Progenitor cell of endocrine pancreas (in vitro differentiated cells): ENCODE results near the gene HSPA6. TPM values are rescaled to one million over a fixed set of nuclear protein-coding genes. Genes with fewer than 3 reads are reported as not detected.
"Not testable (repeated sequence)": the region's sequence is repeated elsewhere in the genome, so short reads cannot be mapped to it uniquely, and the experiment has no call there.

Experiments
- DNase-seq: peaks from one replicate; pipeline ENCODE4 v3.0.0; 2021; ENCODE audit warnings: low spot score; ENCODE audit not compliant: unreplicated experiment
- H3K27ac Mint-ChIP-seq: 2 replicates; pipeline ENCODE4 v1.8.0; 2021; ENCODE audit warnings: mild to moderate bottlenecking, moderate library complexity, mixed read lengths
- H3K27me3 Mint-ChIP-seq: 2 replicates; pipeline ENCODE4 v1.8.0; 2021; ENCODE audit warnings: mixed read lengths
- H3K36me3 Mint-ChIP-seq: 2 replicates; pipeline ENCODE4 v1.8.0; 2022; ENCODE audit warnings: mixed read lengths; ENCODE audit not compliant: insufficient read depth
- H3K4me1 Mint-ChIP-seq: 2 replicates; pipeline ENCODE4 v1.8.0; 2021; ENCODE audit warnings: low read depth, mixed read lengths
- H3K4me3 Mint-ChIP-seq: 2 replicates; pipeline ENCODE4 v1.8.0; 2021; ENCODE audit warnings: low read depth, mild to moderate bottlenecking, moderate library complexity, mixed read lengths
- H3K9me3 Mint-ChIP-seq: 2 replicates; pipeline ENCODE4 v1.8.0; 2021; ENCODE audit warnings: low read depth, mixed read lengths
- total RNA-seq: library from RNA; stranded (reverse); gene quantifications from 2 replicates; pipeline ENCODE4 v1.2.1, GENCODE V29; 2021
- TF ChIP-seq, protein P1 (sequence below): fragments of 200-600 bp; sonication (generic); IDR thresholded peaks from one replicate; pipeline ENCODE4 v1.5.0; 2021; ENCODE audit warnings: antibody characterized with exemption, mild to moderate bottlenecking; ENCODE audit not compliant: unreplicated experiment

The HSPA6 gene
- total RNA-seq, 1 donor from 2014 or later, result not detected

DNA sequence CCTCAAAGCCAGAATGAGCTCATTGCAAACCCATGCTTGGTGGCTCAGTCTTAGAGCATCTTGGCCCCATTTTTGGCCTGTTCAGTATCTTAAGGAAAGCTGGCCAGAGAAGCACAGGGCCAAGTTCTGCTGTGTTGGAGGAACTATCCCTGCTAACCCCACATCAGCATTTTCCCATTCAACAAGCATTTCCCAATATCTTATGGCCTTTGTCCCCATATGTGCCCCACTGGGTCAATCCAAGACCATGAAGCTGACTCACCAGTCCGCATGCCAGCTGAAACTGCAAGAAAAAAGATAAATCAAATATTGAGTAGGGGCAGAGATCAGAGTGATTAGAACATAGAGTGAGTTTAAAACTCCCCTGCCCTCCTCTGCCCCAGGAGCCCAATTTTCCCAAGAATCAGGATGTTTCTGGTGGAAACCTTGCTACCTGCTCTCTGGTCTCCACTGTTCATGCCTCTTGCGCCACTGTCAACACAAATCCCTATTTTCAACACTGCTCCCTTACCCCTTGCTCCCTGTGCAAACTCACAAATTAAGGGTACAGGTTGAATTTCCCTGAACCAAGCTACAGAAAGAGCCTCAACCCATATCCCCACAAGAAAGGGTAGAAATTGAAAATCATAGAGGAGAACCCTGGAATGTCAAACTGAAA is 24.5 kb downstream of the HSPA6 start:
- not testable (repeated sequence) for DNase-seq, H3K9me3 Mint-ChIP-seq, H3K27ac Mint-ChIP-seq, H3K36me3 Mint-ChIP-seq, H3K4me3 Mint-ChIP-seq, H3K4me1 Mint-ChIP-seq
- H3K27me3 Mint-ChIP-seq, result peaks cover 11% of the 10 kb centered on the region

DNA sequence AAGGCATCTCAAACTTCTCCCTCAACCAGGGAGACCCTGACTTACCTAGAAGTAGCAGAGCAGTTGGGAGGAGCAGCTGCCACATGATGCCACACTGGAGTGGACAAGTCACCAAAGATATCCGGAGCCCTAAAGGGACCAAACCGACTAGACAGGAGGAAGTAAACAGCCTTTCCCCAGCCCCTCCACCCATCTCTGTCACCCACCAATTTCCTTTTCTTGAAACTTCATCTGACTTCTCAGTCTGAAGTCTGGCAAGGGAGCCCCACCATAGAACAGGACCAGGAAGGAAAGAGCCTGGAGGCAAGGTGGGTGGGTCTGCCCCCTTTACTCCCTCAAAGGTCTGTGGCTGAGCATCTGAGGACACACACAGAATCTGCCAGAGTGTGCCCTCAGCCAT is 25.3 kb downstream of the HSPA6 start, which contains the start of gene FCGR3A:
FCGR3A (minus strand) TSS at position 167 of the 400 bp plus-strand sequence; CDS start at position 85, 82 bp downstream.
- Mint-ChIP-seq H3K4me1 (no peaks in the 10 kb centered on the region), H3K27ac (no peak within 1 kb of the TSS), H3K4me3 (no peak within 1 kb of the TSS), H3K27me3 (peaks cover 11% of the 10 kb centered on the region), H3K9me3 (no peaks in the 10 kb centered on the region), H3K36me3 (no peaks in the 10 kb centered on the region)
- TF ChIP-seq, protein P1, sequence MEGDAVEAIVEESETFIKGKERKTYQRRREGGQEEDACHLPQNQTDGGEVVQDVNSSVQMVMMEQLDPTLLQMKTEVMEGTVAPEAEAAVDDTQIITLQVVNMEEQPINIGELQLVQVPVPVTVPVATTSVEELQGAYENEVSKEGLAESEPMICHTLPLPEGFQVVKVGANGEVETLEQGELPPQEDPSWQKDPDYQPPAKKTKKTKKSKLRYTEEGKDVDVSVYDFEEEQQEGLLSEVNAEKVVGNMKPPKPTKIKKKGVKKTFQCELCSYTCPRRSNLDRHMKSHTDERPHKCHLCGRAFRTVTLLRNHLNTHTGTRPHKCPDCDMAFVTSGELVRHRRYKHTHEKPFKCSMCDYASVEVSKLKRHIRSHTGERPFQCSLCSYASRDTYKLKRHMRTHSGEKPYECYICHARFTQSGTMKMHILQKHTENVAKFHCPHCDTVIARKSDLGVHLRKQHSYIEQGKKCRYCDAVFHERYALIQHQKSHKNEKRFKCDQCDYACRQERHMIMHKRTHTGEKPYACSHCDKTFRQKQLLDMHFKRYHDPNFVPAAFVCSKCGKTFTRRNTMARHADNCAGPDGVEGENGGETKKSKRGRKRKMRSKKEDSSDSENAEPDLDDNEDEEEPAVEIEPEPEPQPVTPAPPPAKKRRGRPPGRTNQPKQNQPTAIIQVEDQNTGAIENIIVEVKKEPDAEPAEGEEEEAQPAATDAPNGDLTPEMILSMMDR, result no peak
- no peak for DNase-seq

DNA sequence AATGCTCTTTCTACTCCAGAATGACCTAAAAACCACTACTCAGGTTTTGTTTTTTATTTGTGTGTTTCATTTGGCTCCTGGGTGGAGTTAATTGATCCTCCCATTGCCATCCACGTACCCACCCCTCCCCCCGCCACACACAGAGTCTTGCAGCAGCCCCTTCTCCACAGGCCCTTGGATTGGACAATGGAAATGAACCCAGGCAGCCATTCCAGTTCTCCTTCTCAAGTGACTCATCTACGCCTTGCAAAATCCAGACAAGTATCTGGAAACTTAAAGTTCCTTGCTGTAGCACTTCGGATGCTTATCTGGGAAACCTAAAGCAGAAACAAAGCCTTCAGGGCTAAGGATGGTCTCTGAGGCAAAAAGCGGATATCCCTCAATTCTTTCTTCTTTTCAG is 26.6 kb downstream of the HSPA6 start:
- not testable (repeated sequence) for H3K27ac Mint-ChIP-seq

DNA sequence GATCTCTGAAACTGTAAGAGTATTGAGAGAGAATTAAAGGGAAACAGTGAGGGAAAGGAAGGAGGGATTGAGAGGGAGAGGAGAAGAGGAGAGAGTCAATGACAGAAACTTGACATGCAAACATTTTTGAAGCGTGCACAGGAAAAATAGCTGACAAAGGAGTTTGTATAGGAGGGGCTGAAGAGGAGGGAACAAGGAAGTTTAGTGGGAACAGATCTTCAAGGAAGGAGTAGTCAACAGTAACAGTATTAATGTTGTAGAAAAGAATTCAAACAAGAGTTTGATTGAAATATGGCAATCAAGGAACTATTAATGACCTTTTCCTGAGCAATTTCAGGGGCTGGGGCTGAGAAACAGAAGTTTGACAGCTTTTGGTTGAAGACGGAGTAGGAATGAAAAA is 29.3 kb downstream of the HSPA6 start:
- H3K27me3 Mint-ChIP-seq, H3K4me3 Mint-ChIP-seq, DNase-seq, H3K27ac Mint-ChIP-seq, H3K9me3 Mint-ChIP-seq, H3K36me3 Mint-ChIP-seq, H3K4me1 Mint-ChIP-seq: not testable (repeated sequence)

More for the DNA sequence above, 26.6 kb downstream of the HSPA6 start:
- H3K9me3 Mint-ChIP-seq, H3K4me1 Mint-ChIP-seq, H3K4me3 Mint-ChIP-seq, H3K36me3 Mint-ChIP-seq, DNase-seq: not testable (repeated sequence)
- peaks cover 15% of the 10 kb centered on the region for H3K27me3 Mint-ChIP-seq

DNA sequence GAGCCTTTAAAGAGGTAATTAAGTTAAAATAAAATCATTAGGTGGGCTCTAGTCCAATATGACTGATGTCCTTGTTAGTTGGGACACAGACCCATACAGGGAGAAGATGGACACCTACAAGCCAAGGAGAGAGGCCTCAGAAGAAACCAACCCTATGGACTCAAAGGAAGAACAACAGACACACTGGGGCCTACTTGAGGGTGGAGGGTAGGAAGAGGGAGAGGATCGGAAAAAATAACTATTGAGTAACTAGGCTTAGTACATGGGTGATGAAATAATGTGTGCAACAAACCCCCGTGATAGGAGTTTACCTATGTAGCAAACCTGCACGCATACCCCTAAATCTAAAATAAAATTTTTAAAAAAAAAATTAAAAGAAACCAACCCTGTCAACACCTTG is 30.0 kb downstream of the HSPA6 start:
- not testable (repeated sequence) for H3K4me1 Mint-ChIP-seq, H3K9me3 Mint-ChIP-seq, DNase-seq, H3K27ac Mint-ChIP-seq, H3K4me3 Mint-ChIP-seq, H3K36me3 Mint-ChIP-seq, H3K27me3 Mint-ChIP-seq

DNA sequence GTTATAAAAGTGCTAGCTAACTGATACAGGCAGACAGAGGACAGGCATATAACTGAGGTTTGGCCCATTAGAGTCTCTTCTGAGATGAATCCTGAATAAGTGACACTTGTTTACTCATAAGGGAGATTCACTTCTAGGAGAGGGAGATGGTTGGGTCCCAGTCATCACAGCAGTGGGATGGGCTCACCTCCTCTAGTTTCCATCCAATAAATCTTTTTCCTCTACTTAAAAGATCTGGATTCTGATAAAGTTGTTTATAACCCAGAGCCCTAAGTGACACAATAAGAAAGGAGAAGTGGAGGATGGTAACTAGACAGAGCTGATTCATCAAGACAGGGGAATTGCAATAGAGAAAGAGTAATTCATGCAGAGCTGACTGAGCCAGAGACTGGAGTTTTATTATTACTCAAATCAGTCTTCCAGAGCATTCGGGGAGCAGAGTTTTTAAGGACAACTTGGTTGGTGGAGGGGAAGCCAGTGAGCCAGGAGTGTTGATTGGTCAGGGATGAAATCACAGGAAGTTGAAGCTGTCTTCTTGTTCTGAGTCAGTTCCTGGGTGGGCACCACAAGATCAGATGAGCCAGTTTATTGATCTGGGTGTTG is 30.6 kb downstream of the HSPA6 start:
- H3K36me3 Mint-ChIP-seq, H3K27ac Mint-ChIP-seq, H3K9me3 Mint-ChIP-seq, DNase-seq, H3K4me1 Mint-ChIP-seq, H3K4me3 Mint-ChIP-seq, H3K27me3 Mint-ChIP-seq: not testable (repeated sequence)

DNA sequence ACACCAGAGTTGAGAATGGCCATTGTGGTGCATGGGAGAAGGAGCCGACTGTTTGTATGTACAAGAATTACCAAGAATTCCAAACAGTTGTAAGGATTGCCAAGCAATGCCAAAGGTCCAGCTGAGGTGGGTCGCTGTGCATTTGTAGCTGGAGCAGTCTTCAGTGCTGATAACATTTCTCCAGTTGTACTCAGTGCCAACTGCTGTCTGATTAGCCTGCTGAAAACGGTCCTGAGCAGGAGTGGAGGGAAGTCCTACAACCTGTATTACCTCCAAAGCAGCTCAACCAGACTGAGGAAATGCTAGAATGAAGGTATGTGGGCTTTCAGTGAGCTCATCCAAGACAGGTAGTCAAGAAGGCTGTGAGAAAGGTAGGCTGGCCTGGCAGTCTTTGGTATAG is 31.8 kb downstream of the HSPA6 start:
- peaks cover 11% of the 10 kb centered on the region for H3K27me3 Mint-ChIP-seq
- H3K27ac Mint-ChIP-seq, H3K4me1 Mint-ChIP-seq, H3K36me3 Mint-ChIP-seq, H3K9me3 Mint-ChIP-seq, H3K4me3 Mint-ChIP-seq, DNase-seq: not testable (repeated sequence)

DNA sequence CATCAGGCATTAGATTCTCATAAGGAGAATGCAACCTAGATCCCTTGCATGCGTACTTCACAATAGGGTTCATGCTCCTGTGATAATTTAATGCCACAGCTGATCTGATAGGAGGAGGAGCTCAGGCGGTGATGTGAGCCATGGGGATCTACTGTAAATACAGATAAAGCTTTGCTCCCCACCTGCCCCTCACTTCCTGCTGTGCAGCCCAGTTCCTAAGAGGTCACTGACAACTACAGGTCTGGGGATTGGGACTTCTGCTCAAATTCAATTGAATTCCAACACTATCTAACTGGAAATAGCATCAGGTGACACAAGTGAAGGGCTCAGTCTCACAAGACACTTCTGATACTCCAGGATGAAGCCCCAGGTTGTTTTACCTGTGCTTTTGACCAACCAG is 32.6 kb downstream of the HSPA6 start:
- H3K27ac Mint-ChIP-seq, H3K4me1 Mint-ChIP-seq, H3K9me3 Mint-ChIP-seq, DNase-seq, H3K36me3 Mint-ChIP-seq, H3K4me3 Mint-ChIP-seq: not testable (repeated sequence)
- peaks cover 14% of the 10 kb centered on the region for H3K27me3 Mint-ChIP-seq

DNA sequence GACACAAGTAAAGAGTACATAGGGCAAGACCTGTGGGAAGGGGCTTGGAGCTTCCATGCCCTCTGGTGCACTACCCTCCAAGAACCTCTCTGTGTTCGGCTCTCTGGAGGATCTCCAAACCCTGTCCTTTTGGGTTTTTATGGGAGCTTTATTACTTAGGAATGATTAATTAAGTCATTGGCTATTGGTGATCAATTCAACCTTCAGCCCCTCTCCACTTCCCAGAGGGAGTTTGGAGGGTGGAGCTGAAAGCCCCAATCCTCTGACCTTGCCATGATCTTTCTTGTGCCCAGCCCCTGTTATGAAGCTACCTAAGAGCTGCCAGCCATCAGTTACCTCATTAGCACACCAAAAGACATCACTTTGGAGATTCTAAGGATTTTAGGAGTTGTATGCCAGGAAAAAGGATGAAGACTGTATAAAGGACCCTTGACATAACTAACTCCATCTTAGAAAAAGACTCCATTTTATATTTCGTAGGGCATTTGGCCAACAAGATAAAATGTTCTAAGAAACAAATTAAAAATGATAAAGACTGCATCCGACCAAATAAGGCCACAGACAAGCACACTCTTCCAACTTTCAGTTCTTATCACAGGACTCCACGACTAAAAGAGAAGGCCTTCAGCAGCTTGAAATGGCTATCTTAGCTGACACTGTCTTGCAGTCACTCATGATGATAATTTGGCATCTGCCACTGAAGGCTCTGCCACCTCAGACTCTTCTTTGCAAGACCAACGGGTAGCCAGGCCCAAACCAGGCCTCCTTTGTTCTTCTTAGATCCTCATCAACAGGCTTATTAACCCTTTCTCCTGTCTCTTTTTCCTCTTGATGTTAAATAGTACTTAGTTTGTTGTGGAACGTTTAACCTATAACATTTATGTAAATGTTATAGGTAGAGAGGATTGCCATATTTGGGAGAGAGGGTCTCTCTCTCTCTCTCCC is 33.4 kb downstream of the HSPA6 start:
- not testable (repeated sequence) for H3K4me1 Mint-ChIP-seq, DNase-seq, H3K36me3 Mint-ChIP-seq, H3K9me3 Mint-ChIP-seq, H3K4me3 Mint-ChIP-seq, H3K27ac Mint-ChIP-seq
- H3K27me3 Mint-ChIP-seq, result peaks cover 16% of the 10 kb centered on the region

DNA sequence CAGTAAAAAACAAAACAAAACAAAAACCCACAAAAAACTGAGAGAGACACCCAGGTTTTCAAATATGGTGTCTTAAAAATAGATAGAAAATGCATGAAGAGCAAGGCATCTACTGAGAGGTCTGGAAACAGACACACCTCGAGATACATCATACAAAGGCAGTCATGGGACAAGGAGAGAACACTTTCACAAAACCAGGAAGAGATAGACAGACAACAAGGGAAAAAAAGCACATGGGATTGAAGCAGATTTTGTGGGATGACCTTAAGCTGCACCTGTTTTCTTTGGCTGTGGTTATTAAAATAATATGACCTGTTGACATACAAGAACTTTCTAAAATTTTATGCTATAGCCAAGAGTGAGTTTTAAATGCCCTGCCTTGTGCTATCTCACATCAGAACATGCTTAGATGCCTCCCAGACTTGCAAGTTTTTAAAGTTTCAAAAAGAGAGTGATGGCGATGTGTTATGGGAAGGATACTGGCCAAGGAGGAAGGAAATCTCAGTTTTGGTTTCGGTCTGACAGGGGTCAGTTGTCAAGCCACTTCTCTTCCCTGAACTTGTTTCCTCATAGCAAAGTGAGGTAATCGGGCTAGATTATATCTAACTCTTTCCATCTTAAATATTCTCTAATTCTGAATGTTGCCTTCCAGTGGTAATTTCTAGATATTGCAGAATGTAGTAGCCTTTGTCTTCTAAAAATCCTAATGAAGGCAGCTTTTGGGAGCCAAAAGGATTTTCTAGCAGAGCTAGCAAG is 36.8 kb downstream of the HSPA6 start:
- not testable (repeated sequence) for DNase-seq, H3K9me3 Mint-ChIP-seq, H3K27ac Mint-ChIP-seq, H3K4me1 Mint-ChIP-seq, H3K4me3 Mint-ChIP-seq, H3K36me3 Mint-ChIP-seq
- H3K27me3 Mint-ChIP-seq, result peaks cover 24% of the 10 kb centered on the region

DNA sequence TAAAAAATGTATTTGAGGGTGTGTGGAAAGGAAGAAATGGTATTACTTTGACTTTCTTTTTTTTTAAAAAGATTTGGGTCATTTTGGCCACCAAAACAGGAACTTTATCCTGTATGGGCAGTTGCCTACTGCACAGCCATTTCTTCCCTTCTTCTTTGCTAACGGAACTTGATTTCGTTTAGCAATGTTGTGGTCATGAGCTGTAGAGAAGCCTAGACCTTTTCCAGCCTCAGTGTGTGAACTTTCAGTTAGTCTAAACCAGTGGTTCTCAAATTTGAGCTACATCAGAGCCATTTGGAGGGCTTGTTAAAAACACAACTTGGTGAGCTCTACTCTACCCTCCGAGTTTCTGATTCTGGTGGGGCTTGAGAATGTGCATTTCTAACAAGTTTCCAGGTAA is 38.1 kb downstream of the HSPA6 start:
- H3K4me1 Mint-ChIP-seq, DNase-seq, H3K36me3 Mint-ChIP-seq, H3K9me3 Mint-ChIP-seq, H3K27ac Mint-ChIP-seq, H3K4me3 Mint-ChIP-seq: not testable (repeated sequence)
- H3K27me3 Mint-ChIP-seq, result peaks cover 27% of the 10 kb centered on the region
